Natural killer cell treated with Interleukin-12 subunit alpha and Interleukin-12 subunit beta and Interleukin-15 and Interleukin-18, amount 100 ng/mL, for 72 hours (primary cell): ENCODE measurements around the gene LYL1. TPM values are rescaled to one million over a fixed set of nuclear protein-coding genes. Genes with fewer than 3 reads are reported as not detected.
A peak's percentile ranks its signal among the peaks of the same experiment; 100 is the strongest.
"Not testable (repeated sequence)": the region's sequence is repeated elsewhere in the genome, so short reads cannot be mapped to it uniquely, and the experiment has no call there.

Source experiments
- ATAC-seq, 2 donors: fragments of 150-1000 bp; cut with Tn5 transposase in 1 of 2; sonication (Bioruptor Pico), chemical (Tn5 transposase) in 1 of 2; 2 replicates each; pipeline ENCODE4 v1.10.0; 2021
- DNase-seq: peaks from one replicate; pipeline ENCODE4 v3.0.0; 2022; ENCODE audit warnings: low spot score
- H3K27ac Mint-ChIP-seq, 2 donors: 1 replicate in 1 of 2; 2 replicates in 1 of 2; pipeline ENCODE4 v1.8.0; 2022; ENCODE audit warnings: mixed read lengths in 2 of 2, mild to moderate bottlenecking in 1 of 2, moderate library complexity in 1 of 2
- H3K27me3 Mint-ChIP-seq, 2 donors: 1 replicate in 1 of 2; 2 replicates in 1 of 2; pipeline ENCODE4 v1.8.0; 2022; ENCODE audit warnings: mixed read lengths in 2 of 2
- H3K36me3 Mint-ChIP-seq: one replicate; pipeline ENCODE4 v1.8.0; 2022; ENCODE audit warnings: mixed read lengths
- H3K4me1 Mint-ChIP-seq, 2 donors: 1 replicate in 1 of 2; 2 replicates in 1 of 2; pipeline ENCODE4 v1.8.0; 2022; ENCODE audit warnings: low read depth in 2 of 2, mixed read lengths in 2 of 2, mild to moderate bottlenecking in 1 of 2
- H3K4me3 Mint-ChIP-seq: one replicate; pipeline ENCODE4 v1.8.0; 2022; ENCODE audit warnings: mixed read lengths
- H3K9me3 Mint-ChIP-seq: 2 replicates; pipeline ENCODE4 v1.8.0; 2022; ENCODE audit warnings: mixed read lengths
- total RNA-seq, 2 donors: library from RNA; stranded (reverse); gene quantifications; one replicate each; pipeline ENCODE4 v1.2.3, GENCODE V29; 2022

LYL1 gene
- total RNA-seq: 1 to 10 TPM in 1 of 2 donors, under 1 TPM in 1; 0.86 to 1.4 TPM

- Mint-ChIP-seq H3K4me1 (peaks cover 28 to 31% of the 10 kb centered on the region in 2 donors), H3K36me3 (peaks cover 6% of the 10 kb centered on the region), H3K9me3 (peaks cover 5% of the 10 kb centered on the region), H3K27ac (peak within 1 kb of the TSS in 1 of 2 donors; percentile 26), H3K27me3 (peaks cover 2 to 4% of the 10 kb centered on the region in 2 donors), H3K4me3 (peak within 1 kb of the TSS; percentile 50)
- DNase-seq (no peak), ATAC-seq (peak in 1 of 2 donors; percentile 49)
Measured at GRCh38 chr19:13102666-13103580, at the start of gene LYL1. Gene LYL1 (minus strand): TSS chr19:13102858. CDS start chr19:13101171, 1,687 bp downstream.

GRCh38 chr19:13151605-13152355 is 49.1 kb upstream of the LYL1 start:
- Mint-ChIP-seq H3K4me3 (peak overlapping the region; percentile 94), H3K4me1 (peaks cover 55 to 61% of the 10 kb centered on the region in 2 donors), H3K36me3 (peaks cover 15% of the 10 kb centered on the region), H3K9me3 (no peaks in the 10 kb centered on the region), H3K27me3 (no peaks in the 10 kb centered on the region), H3K27ac (peak overlapping the region; percentile 93 to 98)
- DNase-seq (peak; percentile 96), ATAC-seq (peak; percentile 73)

- no peaks in the 10 kb centered on the region for H3K9me3 Mint-ChIP-seq
- peak overlapping the region; percentile 94 for H3K4me3 Mint-ChIP-seq
- no peak for DNase-seq
- H3K27ac Mint-ChIP-seq: peak overlapping the region; percentile 93 to 98
- H3K36me3 Mint-ChIP-seq: peaks cover 15% of the 10 kb centered on the region
- no peaks in the 10 kb centered on the region for H3K27me3 Mint-ChIP-seq
- ATAC-seq: no peak
- peaks cover 49 to 55% of the 10 kb centered on the region in 2 donors for H3K4me1 Mint-ChIP-seq
Measured at GRCh38 chr19:13150931-13151604, 48.4 kb upstream of the LYL1 start.

DNA sequence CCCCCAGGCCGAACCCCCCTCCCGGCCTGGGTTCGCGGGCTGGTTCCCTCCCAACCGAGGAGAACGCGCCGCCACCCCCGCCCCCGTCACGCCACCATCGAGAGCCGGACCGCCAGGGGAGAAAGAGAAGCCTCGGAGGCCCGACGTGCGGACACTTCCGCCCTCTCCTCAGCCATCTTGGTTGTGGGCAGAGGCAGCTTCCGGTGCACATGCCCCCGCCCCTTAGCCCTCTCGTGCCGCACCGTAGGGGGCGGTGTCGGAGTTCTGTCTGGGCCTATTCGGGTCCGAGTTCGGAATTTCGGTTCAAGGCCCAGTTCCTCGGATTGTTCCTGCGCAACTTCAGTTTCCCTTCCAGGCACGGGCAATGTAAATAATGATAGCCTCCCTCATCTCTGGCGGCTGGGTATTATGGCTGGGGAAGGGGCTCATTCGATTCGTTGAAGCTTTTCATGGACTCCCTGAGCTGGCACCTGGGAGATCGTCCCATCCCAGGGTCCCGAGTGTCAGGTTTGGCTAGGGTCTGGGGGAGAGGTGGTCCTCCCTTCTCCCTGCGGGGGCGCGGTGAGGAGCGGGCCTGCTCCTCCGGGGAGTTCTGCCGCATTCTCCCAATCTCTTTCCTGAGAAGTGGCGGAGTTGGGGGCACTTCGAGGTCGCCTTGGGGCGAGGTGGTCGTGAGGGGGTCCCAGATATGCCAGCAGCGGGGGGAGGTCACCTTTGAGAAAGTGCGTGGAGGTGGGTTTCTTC is 47.7 kb upstream of the LYL1 start, which contains the start of the genes IER2 and STX10:
TSS of gene IER2 (plus strand) at position 225 of the 744 bp plus-strand sequence. CDS start 2,776 bp downstream, outside the sequence.
TSS of gene STX10 (minus strand) at position 189 of the 744 bp plus-strand sequence. CDS start 202 bp downstream, outside the sequence.
- peak within 1 kb of the TSS; percentile 93 to 98 for H3K27ac Mint-ChIP-seq
- H3K27me3 Mint-ChIP-seq: no peaks in the 10 kb centered on the region
- H3K9me3 Mint-ChIP-seq: no peaks in the 10 kb centered on the region
- peak; percentile 70 to 76 for ATAC-seq
- peak within 1 kb of the TSS; percentile 94 for H3K4me3 Mint-ChIP-seq
- H3K4me1 Mint-ChIP-seq: peaks cover 44 to 53% of the 10 kb centered on the region in 2 donors
- H3K36me3 Mint-ChIP-seq: peaks cover 15% of the 10 kb centered on the region
- peak; percentile 96 for DNase-seq

DNA sequence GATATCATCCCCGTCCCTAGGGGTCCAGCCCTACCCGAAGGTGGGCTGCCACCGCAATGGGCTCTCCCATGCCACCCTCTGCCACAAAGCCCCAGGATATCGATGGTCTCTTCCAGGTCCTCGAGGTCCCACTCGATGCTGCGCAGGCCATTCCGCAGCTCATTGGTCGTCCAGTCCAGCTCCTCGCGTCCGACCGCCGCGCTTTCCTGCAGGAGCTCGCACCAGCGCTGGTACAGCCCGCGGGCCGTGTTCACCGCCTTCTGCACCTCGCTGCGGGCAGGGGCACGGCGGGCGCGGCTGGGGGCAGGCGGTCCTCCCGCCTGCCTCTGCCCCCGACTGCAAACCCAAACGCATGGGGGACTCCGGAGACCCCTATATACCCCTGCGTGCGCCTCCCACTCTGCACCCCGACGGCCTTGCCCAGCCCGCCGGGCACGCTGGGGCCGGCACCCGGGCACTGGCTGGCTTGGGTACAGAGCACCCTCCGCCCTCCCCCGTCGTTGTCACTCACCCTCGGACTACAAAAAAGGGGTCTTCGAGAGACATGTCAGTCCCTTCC is 47.0 kb upstream of the LYL1 start:
- Mint-ChIP-seq H3K4me1 (peaks cover 44 to 47% of the 10 kb centered on the region in 2 donors), H3K27me3 (no peaks in the 10 kb centered on the region), H3K27ac (peak overlapping the region; percentile 93 to 98), H3K9me3 (no peaks in the 10 kb centered on the region), H3K36me3 (peaks cover 15% of the 10 kb centered on the region), H3K4me3 (peak overlapping the region; percentile 94)
- ATAC-seq: peak; percentile 0
- DNase-seq: no peak

DNA sequence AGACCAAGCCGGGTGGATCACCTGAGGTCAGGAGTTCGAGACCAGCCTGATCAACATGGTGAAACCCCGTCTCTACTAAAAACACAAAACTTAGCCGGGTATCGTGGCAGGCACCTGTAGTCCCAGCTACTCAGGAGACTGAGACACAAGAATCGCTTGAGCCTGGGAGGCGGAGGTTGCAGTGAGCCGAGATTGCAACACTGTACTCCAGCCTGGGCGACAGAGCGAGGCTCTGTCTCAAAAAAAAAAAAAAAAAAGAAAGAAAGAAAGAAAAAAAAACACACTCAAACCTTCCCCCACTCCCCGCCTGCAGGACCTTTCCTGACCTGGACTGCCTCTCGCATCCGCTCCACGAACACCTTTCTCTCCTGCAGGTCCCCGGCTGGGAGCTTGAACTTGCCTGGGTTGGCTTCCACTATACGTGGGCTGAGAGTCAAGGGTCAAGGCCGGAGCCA is 46.5 kb upstream of the LYL1 start:
- DNase-seq, H3K9me3 Mint-ChIP-seq, ATAC-seq, H3K27me3 Mint-ChIP-seq: not testable (repeated sequence)
- Mint-ChIP-seq H3K4me3 (peak overlapping the region; percentile 94), H3K36me3 (peaks cover 10% of the 10 kb centered on the region), H3K27ac (peak overlapping the region; percentile 59 to 93), H3K4me1 (peaks cover 41 to 42% of the 10 kb centered on the region in 2 donors)

- H3K9me3 Mint-ChIP-seq: no peaks in the 10 kb centered on the region
- H3K4me1 Mint-ChIP-seq: peaks cover 29% of the 10 kb centered on the region in 2 donors
- no peak overlapping the region for H3K4me3 Mint-ChIP-seq
- H3K27ac Mint-ChIP-seq: no peak overlapping the region
- no peaks in the 10 kb centered on the region for H3K36me3 Mint-ChIP-seq
- DNase-seq (no peak), ATAC-seq (no peak)
- H3K27me3 Mint-ChIP-seq: no peaks in the 10 kb centered on the region
Measured at GRCh38 chr19:13146763-13147563, 44.3 kb upstream of the LYL1 start.

GRCh38 chr19:13139633-13140311 is 37.1 kb upstream of the LYL1 start:
- peaks cover 0 to 19% of the 10 kb centered on the region in 2 donors for H3K4me1 Mint-ChIP-seq
- peak overlapping the region in 1 of 2 donors; percentile 9 for H3K27ac Mint-ChIP-seq
- no peaks in the 10 kb centered on the region for H3K27me3 Mint-ChIP-seq
- no peak overlapping the region for H3K4me3 Mint-ChIP-seq
- ATAC-seq (no peak), DNase-seq (no peak)
- H3K9me3 Mint-ChIP-seq: no peaks in the 10 kb centered on the region
- H3K36me3 Mint-ChIP-seq: no peaks in the 10 kb centered on the region

DNA sequence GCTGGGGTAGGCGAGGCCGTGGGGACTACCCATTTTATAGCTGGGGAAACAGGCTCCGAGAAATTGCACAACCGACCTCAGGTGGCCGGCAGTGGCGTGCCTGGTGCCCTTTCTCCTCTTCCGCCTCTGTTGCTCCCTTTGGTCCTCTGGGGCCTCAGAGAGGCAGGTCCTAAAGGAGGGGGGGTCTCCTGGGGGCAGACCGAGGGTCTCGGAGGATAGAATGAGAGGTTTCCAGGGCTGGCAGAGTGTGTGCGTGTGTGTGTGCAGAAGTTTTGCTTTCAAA is 36.2 kb upstream of the LYL1 start:
- ATAC-seq (no peak), DNase-seq (no peak)
- no peak overlapping the region for H3K27ac Mint-ChIP-seq
- H3K4me3 Mint-ChIP-seq: no peak overlapping the region
- H3K27me3 Mint-ChIP-seq: no peaks in the 10 kb centered on the region
- no peaks in the 10 kb centered on the region for H3K36me3 Mint-ChIP-seq
- peaks cover 4 to 24% of the 10 kb centered on the region in 2 donors for H3K4me1 Mint-ChIP-seq
- H3K9me3 Mint-ChIP-seq: no peaks in the 10 kb centered on the region

DNA sequence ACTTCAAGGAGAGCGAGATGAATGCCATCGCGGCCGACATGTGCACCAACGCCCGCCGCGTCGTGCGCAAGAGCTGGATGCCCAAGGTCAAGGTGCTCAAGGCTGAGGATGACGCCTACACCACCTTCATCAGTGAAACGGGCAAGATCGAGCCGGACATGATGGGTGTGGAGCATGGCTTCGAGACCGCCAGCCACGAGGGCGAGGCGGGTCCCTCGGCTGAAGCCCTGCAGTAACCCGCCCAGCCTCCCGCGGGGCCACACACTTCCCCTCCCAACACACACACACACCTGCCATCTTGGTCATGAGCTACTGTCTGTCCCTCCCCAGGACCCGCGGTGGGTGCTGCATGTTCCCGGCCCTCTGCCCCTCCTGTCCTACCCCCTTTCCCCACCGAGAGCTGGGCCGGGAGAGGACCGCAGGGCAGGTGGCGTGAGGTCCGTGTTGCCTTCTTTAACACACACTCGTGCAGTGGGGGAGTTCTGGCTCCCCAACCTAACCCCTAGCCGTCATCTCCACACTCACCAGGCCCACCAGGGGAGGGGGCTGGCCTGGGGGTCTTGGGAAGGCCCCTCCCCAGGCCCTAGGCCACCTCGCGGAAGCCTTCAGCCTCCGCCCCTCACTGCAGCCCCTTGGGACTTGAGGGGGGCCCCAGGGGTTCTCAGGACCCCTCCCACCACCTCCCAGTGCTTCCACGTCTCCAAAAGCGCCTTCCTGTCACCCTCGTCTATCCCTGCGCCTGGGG is 35.7 kb upstream of the LYL1 start:
- Mint-ChIP-seq H3K4me3 (no peak overlapping the region), H3K27me3 (no peaks in the 10 kb centered on the region), H3K36me3 (no peaks in the 10 kb centered on the region), H3K9me3 (no peaks in the 10 kb centered on the region), H3K4me1 (peaks cover 9 to 29% of the 10 kb centered on the region in 2 donors), H3K27ac (no peak overlapping the region)
- DNase-seq (no peak), ATAC-seq (no peak)

DNA sequence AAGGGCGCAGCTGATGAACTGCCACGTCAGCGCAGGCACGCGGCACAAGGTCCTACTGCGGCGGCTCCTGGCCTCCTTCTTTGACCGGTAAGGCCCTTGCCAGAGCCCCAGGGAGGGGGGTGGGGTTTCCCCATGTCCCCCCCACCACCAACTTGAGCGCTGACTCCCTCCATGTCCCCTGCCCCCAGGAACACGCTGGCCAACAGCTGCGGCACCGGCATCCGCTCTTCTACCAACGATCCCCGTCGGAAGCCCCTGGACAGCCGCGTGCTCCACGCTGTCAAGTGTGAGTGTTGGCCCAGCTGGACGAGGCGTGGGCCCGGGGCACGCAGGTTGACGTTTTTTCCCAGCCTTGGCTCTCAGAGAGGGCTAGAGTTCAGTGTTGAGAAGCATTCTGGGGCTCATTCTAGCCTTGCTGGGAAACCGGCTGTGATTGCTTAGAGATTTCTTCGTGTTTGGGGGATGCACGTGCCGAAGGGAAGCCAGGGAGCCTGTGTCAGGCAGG is 34.7 kb upstream of the LYL1 start:
- Mint-ChIP-seq H3K4me3 (no peak overlapping the region), H3K9me3 (no peaks in the 10 kb centered on the region), H3K27me3 (no peaks in the 10 kb centered on the region), H3K27ac (peak overlapping the region in 1 of 2 donors; percentile 27), H3K36me3 (no peaks in the 10 kb centered on the region), H3K4me1 (peaks cover 19 to 39% of the 10 kb centered on the region in 2 donors)
- no peak for ATAC-seq
- DNase-seq: no peak
